MM.1S (cell line): ENCODE results near the gene CCDC47.
A peak's percentile ranks its signal among the peaks of the same experiment; 100 is the strongest.

ENCODE experiments used
- DNase-seq: peaks from one replicate; pipeline ENCODE4 v3.0.0-alpha.2; 2015
- H2AFZ ChIP-seq: fragments of 300-600 bp; sonication (generic); 2 replicates; pipeline ENCODE4 v1.6.0; 2016; ENCODE audit warnings: antibody characterized with exemption, low read length
- H3F3A ChIP-seq: fragments of 300-600 bp; sonication (generic); 2 replicates; pipeline ENCODE4 v1.6.1; 2016; ENCODE audit warnings: mild to moderate bottlenecking, antibody characterized with exemption, low read length, moderate library complexity, mixed read lengths; ENCODE audit not compliant: insufficient read depth
- H3K27ac ChIP-seq: fragments of 300-600 bp; sonication (generic); 2 replicates; pipeline ENCODE4 v1.5.1; 2016; ENCODE audit warnings: mild to moderate bottlenecking, low read length
- H3K27me3 ChIP-seq: fragments of 300-600 bp; sonication (generic); replicated peaks from 2 replicates; pipeline ENCODE4 v1.6.0; 2016; ENCODE audit warnings: low read length; ENCODE audit not compliant: insufficient read depth
- H3K36me3 ChIP-seq: fragments of 300-600 bp; sonication (generic); replicated peaks from 2 replicates; pipeline ENCODE4 v1.6.1; 2016; ENCODE audit warnings: mild to moderate bottlenecking, low read length, mixed read lengths; ENCODE audit not compliant: insufficient read depth
- H3K4me1 ChIP-seq: fragments of 300-600 bp; sonication (generic); 2 replicates; pipeline ENCODE4 v1.6.1; 2016; ENCODE audit warnings: low read length, mixed read lengths
- H3K4me2 ChIP-seq: fragments of 300-600 bp; sonication (generic); 2 replicates; pipeline ENCODE4 v1.6.0; 2016; ENCODE audit warnings: low read depth, low read length
- H3K4me3 ChIP-seq: fragments of 300-600 bp; sonication (generic); 2 replicates; pipeline ENCODE4 v1.5.1; 2016; ENCODE audit warnings: low read length, mixed read lengths
- H3K79me2 ChIP-seq: fragments of 300-600 bp; sonication (generic); 2 replicates; pipeline ENCODE4 v1.6.1; 2016; ENCODE audit warnings: mixed run types, low read length, mixed read lengths
- H3K9ac ChIP-seq: fragments of 300-600 bp; sonication (generic); 2 replicates; pipeline ENCODE4 v1.6.1; 2016; ENCODE audit warnings: low read length, mixed read lengths
- H3K9me2 ChIP-seq: fragments of 300-600 bp; sonication (generic); replicated peaks from 2 replicates; pipeline ENCODE4 v1.6.1; 2016; ENCODE audit warnings: mild to moderate bottlenecking, low read length, mixed read lengths; ENCODE audit not compliant: insufficient read depth
- H3K9me3 ChIP-seq: fragments of 300-600 bp; sonication (generic); replicated peaks from 2 replicates; pipeline ENCODE4 v1.6.1; 2016; ENCODE audit warnings: mild to moderate bottlenecking, low read length, mixed read lengths; ENCODE audit not compliant: insufficient read depth
- H4K20me1 ChIP-seq: fragments of 300-600 bp; sonication (generic); 2 replicates; pipeline ENCODE4 v1.6.1; 2016; ENCODE audit warnings: mild to moderate bottlenecking, low read length, moderate library complexity, mixed read lengths; ENCODE audit not compliant: insufficient read depth
- CTCF ChIP-seq: fragments of 300-600 bp; sonication (generic); IDR thresholded peaks from 2 replicates; pipeline ENCODE4 v1.5.1; 2016; ENCODE audit warnings: antibody characterized with exemption, low read length, mixed read lengths
- EZH2 ChIP-seq: fragments of 300-600 bp; sonication (generic); optimal IDR thresholded peaks from 2 replicates; pipeline ENCODE3; 2017; ENCODE audit warnings: low read depth, mild to moderate bottlenecking, antibody characterized with exemption, low read length, mixed read lengths
- EZH2phosphoT487 ChIP-seq: fragments of 300-600 bp; sonication (generic); IDR thresholded peaks from 2 replicates; pipeline ENCODE4 v1.6.1; 2018; ENCODE audit warnings: antibody characterized with exemption, low read length

The CCDC47 gene

GRCh38 chr17:63741408-63742173 lies 31.8 kb downstream of the CCDC47 start, which contains the start of gene STRADA:
TSS of gene STRADA (minus strand) at chr17:63741799. CDS start at chr17:63728369, 13,430 bp downstream.
- Histone ChIP-seq H3K4me1 (no peaks in the 10 kb centered on the region), H3K9me3 (no peaks in the 10 kb centered on the region), H4K20me1 (no peaks in the 10 kb centered on the region), H3F3A (peaks cover 22% of the 10 kb centered on the region), H3K9me2 (no peaks in the 10 kb centered on the region), H3K79me2 (peaks cover 17% of the 10 kb centered on the region), H3K27ac (peak within 1 kb of the TSS; percentile 91), H3K27me3 (no peaks in the 10 kb centered on the region), H3K4me2 (peak within 1 kb of the TSS; percentile 95), H2AFZ (peak within 1 kb of the TSS; percentile 89), H3K36me3 (0 out of 2 replicates have a peak, but pooled peaks cover 2% of the 10 kb centered on the region), H3K9ac (peak within 1 kb of the TSS; percentile 95), H3K4me3 (peak within 1 kb of the TSS; percentile 96)
- DNase-seq, result peak; percentile 99
- TF ChIP-seq EZH2phosphoT487 (no peak), EZH2 (no peak), CTCF (no peak)

- Histone ChIP-seq H3K4me3 (peak overlapping the region; percentile 96), H3K27ac (peak overlapping the region; percentile 91), H3K9me2 (no peaks in the 10 kb centered on the region), H3K4me1 (no peaks in the 10 kb centered on the region), H3K9ac (peak overlapping the region; percentile 95), H3K79me2 (peaks cover 17% of the 10 kb centered on the region), H4K20me1 (no peaks in the 10 kb centered on the region), H3F3A (peaks cover 22% of the 10 kb centered on the region), H3K4me2 (peak overlapping the region; percentile 95), H3K36me3 (0 out of 2 replicates have a peak, but pooled peaks cover 2% of the 10 kb centered on the region), H3K27me3 (no peaks in the 10 kb centered on the region), H2AFZ (peak overlapping the region; percentile 89), H3K9me3 (no peaks in the 10 kb centered on the region)
- DNase-seq, result peak; percentile 45
- TF ChIP-seq CTCF, result no peak
Observed at GRCh38 chr17:63741143-63741407, 32.3 kb downstream of the CCDC47 start.

DNA sequence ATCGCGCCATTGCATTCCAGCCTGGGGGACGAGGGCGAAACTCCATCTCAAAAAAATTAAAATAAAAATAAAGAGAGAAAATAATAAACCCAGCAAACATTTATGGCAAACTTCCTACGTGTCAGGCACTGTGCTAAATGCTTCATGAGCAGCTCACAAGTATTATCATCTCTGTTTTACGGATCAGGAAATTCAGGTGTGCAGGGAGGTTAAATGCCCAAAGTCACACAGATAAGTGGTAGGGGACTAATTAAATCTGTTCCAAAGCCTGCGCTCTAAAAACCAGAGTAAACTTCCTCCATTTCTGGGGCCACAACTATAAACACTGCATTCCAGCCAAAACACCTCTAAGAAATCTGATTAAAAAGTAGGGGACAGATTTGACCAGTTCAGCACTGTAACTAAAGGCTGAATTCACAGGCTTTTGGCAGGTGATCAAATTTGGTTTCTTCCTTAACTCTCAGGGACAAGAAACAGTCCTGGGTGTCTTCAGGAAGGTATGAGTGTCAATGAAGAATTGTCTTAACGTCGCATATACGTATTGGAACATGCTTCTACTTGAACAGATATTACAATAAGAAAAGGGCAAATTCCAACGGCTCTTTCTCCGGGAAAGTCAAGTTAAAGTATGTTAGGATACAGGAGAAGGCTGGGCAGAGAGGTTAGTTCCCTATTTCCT lies 32.8 kb downstream of the CCDC47 start:
- H2AFZ ChIP-seq, result peak overlapping the region; percentile 89
- no peaks in the 10 kb centered on the region for H4K20me1 ChIP-seq
- TF ChIP-seq EZH2phosphoT487 (no peak), EZH2 (no peak), CTCF (no peak)
- H3K4me3 ChIP-seq, result peak overlapping the region; percentile 96
- H3K4me2 ChIP-seq, result peak overlapping the region; percentile 95
- H3K36me3 ChIP-seq, result 0 out of 2 replicates have a peak, but pooled peaks cover 2% of the 10 kb centered on the region
- no peaks in the 10 kb centered on the region for H3K4me1 ChIP-seq
- no peaks in the 10 kb centered on the region for H3K27me3 ChIP-seq
- peak; percentile 19 for DNase-seq
- H3K79me2 ChIP-seq, result peaks cover 17% of the 10 kb centered on the region
- peak overlapping the region; percentile 95 for H3K9ac ChIP-seq
- H3K9me3 ChIP-seq, result no peaks in the 10 kb centered on the region
- peak overlapping the region; percentile 91; the same call in 1 of the 2 replicates for H3K27ac ChIP-seq
- H3K9me2 ChIP-seq, result no peaks in the 10 kb centered on the region
- H3F3A ChIP-seq, result peaks cover 22% of the 10 kb centered on the region
